Measurements from ENCODE around the gene RABGGTB. TPM values are rescaled to one million over a fixed set of nuclear protein-coding genes. Genes with fewer than 3 reads are reported as not detected.
"Not testable (repeated sequence)": the region's sequence is repeated elsewhere in the genome, so short reads cannot be mapped to it uniquely, and the experiment has no call there.

Gene RABGGTB
- polyA plus RNA-seq = 110 TPM
- long read RNA-seq, donor 1, transcript RABGGTB-201 (9 exons, 1,496 nt) = major isoform, 6 of 13 reads
- long read RNA-seq, donor 1, partial matches to known transcripts = 5 of 13 reads
- long read RNA-seq, donor 1, other reads (novel, unspliced or antisense) = 0 of 13 reads
- long read RNA-seq, donor 2, transcript RABGGTB-201 (9 exons, 1,496 nt) = major isoform, 11 of 50 reads
- long read RNA-seq, donor 2, partial matches to known transcripts = 36 of 50 reads
- long read RNA-seq, donor 2, other reads (novel, unspliced or antisense) = 0 of 50 reads
- long read RNA-seq, donor 3 = 0 reads
- long read RNA-seq, donor 4, partial matches to known transcripts = 0 of 1 reads
- long read RNA-seq, donor 4, other reads (novel, unspliced or antisense) = 0 of 1 reads
- long read RNA-seq, donor 5, transcript RABGGTB-203 (2 exons, 1,177 nt) = major isoform, 5 of 17 reads
- long read RNA-seq, donor 5, partial matches to known transcripts = 8 of 17 reads
- long read RNA-seq, donor 5, other reads (novel, unspliced or antisense) = 0 of 17 reads
- long read RNA-seq, donor 6, transcript RABGGTB-201 (9 exons, 1,496 nt) = major isoform, 12 of 64 reads
- long read RNA-seq, donor 6, partial matches to known transcripts = 46 of 64 reads
- long read RNA-seq, donor 6, other reads (novel, unspliced or antisense) = 0 of 64 reads
- long read RNA-seq, donor 7, partial matches to known transcripts = 18 of 23 reads
- long read RNA-seq, donor 7, other reads (novel, unspliced or antisense) = 0 of 23 reads
- long read RNA-seq, donor 8, transcript RABGGTB-201 (9 exons, 1,496 nt) = major isoform, 18 of 79 reads
- long read RNA-seq, donor 8, partial matches to known transcripts = 54 of 79 reads
- long read RNA-seq, donor 8, other reads (novel, unspliced or antisense) = 0 of 79 reads
- long read RNA-seq, donor 9, transcript RABGGTB-201 (9 exons, 1,496 nt) = major isoform, 20 of 93 reads
- long read RNA-seq, donor 9, partial matches to known transcripts = 67 of 93 reads
- long read RNA-seq, donor 9, other reads (novel, unspliced or antisense) = 0 of 93 reads
- long read RNA-seq, donor 10, transcript RABGGTB-203 (2 exons, 1,177 nt) = minor isoform, 9 of 52 reads
- long read RNA-seq, donor 10, transcript RABGGTB-201 (9 exons, 1,496 nt) = major isoform, 16 of 52 reads
- long read RNA-seq, donor 10, partial matches to known transcripts = 25 of 52 reads
- long read RNA-seq, donor 10, other reads (novel, unspliced or antisense) = 0 of 52 reads
- long read RNA-seq, donor 11, transcript RABGGTB-203 (2 exons, 1,177 nt) = minor isoform, 6 of 45 reads
- long read RNA-seq, donor 11, transcript RABGGTB-201 (9 exons, 1,496 nt) = major isoform, 9 of 45 reads
- long read RNA-seq, donor 11, partial matches to known transcripts = 29 of 45 reads
- long read RNA-seq, donor 11, other reads (novel, unspliced or antisense) = 0 of 45 reads

- 0% methylated on average over 1 of the region's 28 CpGs for WGBS (ENCODE audit: insufficient coverage, low lambda C conversion rate)
- H3K4me3 ChIP-seq (ENCODE audit: low read length) = peak within 1 kb of the TSS; percentile 84
- H3K9me3 ChIP-seq (ENCODE audit: control insufficient read depth, low read depth, low read length) = no peaks in the 10 kb centered on the region
- H3K4me1 ChIP-seq (ENCODE audit: control insufficient read depth, insufficient read depth, low read length) = peaks cover 3% of the 10 kb centered on the region
- H3K36me3 ChIP-seq (ENCODE audit: control insufficient read depth, insufficient read depth, low read length) = peaks cover 18% of the 10 kb centered on the region
- peak; percentile 98 for DNase-seq
- peak within 1 kb of the TSS; percentile 78 for H3K27ac ChIP-seq (ENCODE audit: low read length)
- no peaks in the 10 kb centered on the region for H3K27me3 ChIP-seq (ENCODE audit: control insufficient read depth, insufficient read depth, low read length)
Observed at GRCh38 chr1:75785983-75786853, at the start of gene RABGGTB. TSS of gene RABGGTB (plus strand) at chr1:75786256. CDS start at chr1:75786272, 16 bp downstream.

GRCh38 chr1:75742047-75742625 lies 43.9 kb upstream of the RABGGTB start:
- WGBS (ENCODE audit: insufficient coverage, low lambda C conversion rate) = no CpG with 5 or more reads among the region's 6 CpGs
- Histone ChIP-seq H3K27me3 (ENCODE audit: control insufficient read depth, insufficient read depth, low read length) (no peaks in the 10 kb centered on the region), H3K4me1 (ENCODE audit: control insufficient read depth, insufficient read depth, low read length) (no peaks in the 10 kb centered on the region), H3K9me3 (ENCODE audit: control insufficient read depth, low read depth, low read length) (no peaks in the 10 kb centered on the region), H3K27ac (ENCODE audit: low read length) (no peak overlapping the region), H3K4me3 (ENCODE audit: low read length) (no peak overlapping the region), H3K36me3 (ENCODE audit: control insufficient read depth, insufficient read depth, low read length) (peaks cover 49% of the 10 kb centered on the region)
- DNase-seq = no peak

GRCh38 chr1:75745276-75745675 lies 40.8 kb upstream of the RABGGTB start:
- Histone ChIP-seq H3K9me3 (ENCODE audit: control insufficient read depth, low read depth, low read length) (no peaks in the 10 kb centered on the region), H3K4me3 (ENCODE audit: low read length) (no peak overlapping the region), H3K36me3 (ENCODE audit: control insufficient read depth, insufficient read depth, low read length) (peaks cover 37% of the 10 kb centered on the region), H3K27ac (ENCODE audit: low read length) (no peak overlapping the region), H3K4me1 (ENCODE audit: control insufficient read depth, insufficient read depth, low read length) (no peaks in the 10 kb centered on the region), H3K27me3 (ENCODE audit: control insufficient read depth, insufficient read depth, low read length) (no peaks in the 10 kb centered on the region)
- DNase-seq = no peak
- WGBS (ENCODE audit: insufficient coverage, low lambda C conversion rate) = no CpG with 5 or more reads among the region's 4 CpGs

GRCh38 chr1:75757210-75757609 lies 28.8 kb upstream of the RABGGTB start:
- H3K4me1 ChIP-seq (ENCODE audit: control insufficient read depth, insufficient read depth, low read length); H3K27ac ChIP-seq (ENCODE audit: low read length); H3K9me3 ChIP-seq (ENCODE audit: control insufficient read depth, low read depth, low read length); H3K4me3 ChIP-seq (ENCODE audit: low read length); H3K27me3 ChIP-seq (ENCODE audit: control insufficient read depth, insufficient read depth, low read length); DNase-seq: not testable (repeated sequence)
- H3K36me3 ChIP-seq (ENCODE audit: control insufficient read depth, insufficient read depth, low read length) = peaks cover 25% of the 10 kb centered on the region

- not testable (repeated sequence) for H3K9me3 ChIP-seq (ENCODE audit: control insufficient read depth, low read depth, low read length); H3K27ac ChIP-seq (ENCODE audit: low read length); H3K4me3 ChIP-seq (ENCODE audit: low read length); H3K27me3 ChIP-seq (ENCODE audit: control insufficient read depth, insufficient read depth, low read length); DNase-seq; H3K4me1 ChIP-seq (ENCODE audit: control insufficient read depth, insufficient read depth, low read length)
- H3K36me3 ChIP-seq (ENCODE audit: control insufficient read depth, insufficient read depth, low read length) = peaks cover 23% of the 10 kb centered on the region
- WGBS (ENCODE audit: insufficient coverage, low lambda C conversion rate) = 100% methylated on average over 1 of the region's 4 CpGs
Observed at GRCh38 chr1:75758543-75758942, 27.5 kb upstream of the RABGGTB start.

GRCh38 chr1:75764057-75764655 lies 21.9 kb upstream of the RABGGTB start:
- Histone ChIP-seq H3K4me1 (ENCODE audit: control insufficient read depth, insufficient read depth, low read length) (no peaks in the 10 kb centered on the region), H3K27me3 (ENCODE audit: control insufficient read depth, insufficient read depth, low read length) (no peaks in the 10 kb centered on the region), H3K36me3 (ENCODE audit: control insufficient read depth, insufficient read depth, low read length) (peaks cover 3% of the 10 kb centered on the region), H3K4me3 (ENCODE audit: low read length) (no peak overlapping the region), H3K27ac (ENCODE audit: low read length) (no peak overlapping the region), H3K9me3 (ENCODE audit: control insufficient read depth, low read depth, low read length) (no peaks in the 10 kb centered on the region)
- no peak for DNase-seq
- WGBS (ENCODE audit: insufficient coverage, low lambda C conversion rate) = no CpG with 5 or more reads among the region's 1 CpG

- WGBS (ENCODE audit: insufficient coverage, low lambda C conversion rate) = no CpG with 5 or more reads among the region's 1 CpG
- DNase-seq = no peak
- no peaks in the 10 kb centered on the region for H3K9me3 ChIP-seq (ENCODE audit: control insufficient read depth, low read depth, low read length)
- H3K27me3 ChIP-seq (ENCODE audit: control insufficient read depth, insufficient read depth, low read length) = no peaks in the 10 kb centered on the region
- H3K36me3 ChIP-seq (ENCODE audit: control insufficient read depth, insufficient read depth, low read length) = peaks cover 3% of the 10 kb centered on the region
- no peak overlapping the region for H3K27ac ChIP-seq (ENCODE audit: low read length)
- no peak overlapping the region for H3K4me3 ChIP-seq (ENCODE audit: low read length)
- no peaks in the 10 kb centered on the region for H3K4me1 ChIP-seq (ENCODE audit: control insufficient read depth, insufficient read depth, low read length)
Observed at GRCh38 chr1:75765697-75766355, 20.2 kb upstream of the RABGGTB start.

GRCh38 chr1:75768016-75768415 lies 18.0 kb upstream of the RABGGTB start:
- H3K4me1 ChIP-seq (ENCODE audit: control insufficient read depth, insufficient read depth, low read length) = no peaks in the 10 kb centered on the region
- no peak overlapping the region for H3K4me3 ChIP-seq (ENCODE audit: low read length)
- H3K27me3 ChIP-seq (ENCODE audit: control insufficient read depth, insufficient read depth, low read length) = no peaks in the 10 kb centered on the region
- 88% methylated on average over 1 of the region's 1 CpG for WGBS (ENCODE audit: insufficient coverage, low lambda C conversion rate)
- peaks cover 3% of the 10 kb centered on the region for H3K36me3 ChIP-seq (ENCODE audit: control insufficient read depth, insufficient read depth, low read length)
- no peak for DNase-seq
- H3K9me3 ChIP-seq (ENCODE audit: control insufficient read depth, low read depth, low read length) = no peaks in the 10 kb centered on the region
- H3K27ac ChIP-seq (ENCODE audit: low read length) = no peak overlapping the region
